ENCODE results near the gene KCTD16. TPM values are rescaled to one million over a fixed set of nuclear protein-coding genes. Genes with fewer than 3 reads are reported as not detected.

KCTD16 gene
- total RNA-seq, 1 experiment from 2014 or later: 0.14 TPM

DNA sequence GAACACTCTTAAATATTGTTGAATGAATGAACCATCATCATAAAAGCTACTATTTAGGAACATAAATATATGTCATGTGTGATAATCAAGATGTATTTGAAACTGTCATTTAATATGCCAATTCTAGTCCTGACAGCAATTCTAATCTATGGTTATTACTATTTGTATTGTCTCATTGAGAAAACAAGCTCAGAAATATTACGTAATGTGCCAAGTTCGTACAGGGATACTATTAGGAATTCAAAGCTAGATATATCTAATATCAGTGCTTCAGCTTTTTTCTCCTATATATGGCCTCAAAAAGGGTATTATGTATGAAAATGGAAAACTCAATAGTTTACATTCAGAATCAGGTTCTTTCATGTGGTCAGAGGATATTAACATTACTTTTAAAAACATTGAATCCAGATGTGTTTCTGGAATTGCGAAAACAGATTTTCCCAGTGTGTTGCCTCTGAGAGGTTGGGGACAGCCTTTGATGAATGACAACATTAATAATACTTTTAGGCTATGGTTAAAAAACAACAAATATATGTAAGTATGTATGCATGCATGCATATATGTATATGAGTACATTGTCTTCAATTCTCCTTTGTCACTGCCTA, 95.1 kb downstream of the KCTD16 start:
- no peaks in the 10 kb centered on the region for H3K4me1 Mint-ChIP-seq (ENCODE audit: low read depth, unreplicated experiment)
- CTCF ChIA-PET: no interaction called here
- no peaks in the 10 kb centered on the region for H3K9me3 Mint-ChIP-seq (ENCODE audit: low read depth, unreplicated experiment)
- intact Hi-C loops (cut with micrococcal nuclease; ENCODE audit: unreplicated experiment): no loop called here
- H3K36me3 Mint-ChIP-seq (ENCODE audit: insufficient read depth, unreplicated experiment): no peaks in the 10 kb centered on the region
- H3K4me3 Mint-ChIP-seq (ENCODE audit: low read depth, unreplicated experiment): no peak overlapping the region
- DNase-seq: no peak
- peaks cover 40% of the 10 kb centered on the region for H3K27me3 Mint-ChIP-seq (ENCODE audit: unreplicated experiment)
- TF ChIP-seq, protein P1, sequence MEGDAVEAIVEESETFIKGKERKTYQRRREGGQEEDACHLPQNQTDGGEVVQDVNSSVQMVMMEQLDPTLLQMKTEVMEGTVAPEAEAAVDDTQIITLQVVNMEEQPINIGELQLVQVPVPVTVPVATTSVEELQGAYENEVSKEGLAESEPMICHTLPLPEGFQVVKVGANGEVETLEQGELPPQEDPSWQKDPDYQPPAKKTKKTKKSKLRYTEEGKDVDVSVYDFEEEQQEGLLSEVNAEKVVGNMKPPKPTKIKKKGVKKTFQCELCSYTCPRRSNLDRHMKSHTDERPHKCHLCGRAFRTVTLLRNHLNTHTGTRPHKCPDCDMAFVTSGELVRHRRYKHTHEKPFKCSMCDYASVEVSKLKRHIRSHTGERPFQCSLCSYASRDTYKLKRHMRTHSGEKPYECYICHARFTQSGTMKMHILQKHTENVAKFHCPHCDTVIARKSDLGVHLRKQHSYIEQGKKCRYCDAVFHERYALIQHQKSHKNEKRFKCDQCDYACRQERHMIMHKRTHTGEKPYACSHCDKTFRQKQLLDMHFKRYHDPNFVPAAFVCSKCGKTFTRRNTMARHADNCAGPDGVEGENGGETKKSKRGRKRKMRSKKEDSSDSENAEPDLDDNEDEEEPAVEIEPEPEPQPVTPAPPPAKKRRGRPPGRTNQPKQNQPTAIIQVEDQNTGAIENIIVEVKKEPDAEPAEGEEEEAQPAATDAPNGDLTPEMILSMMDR (IDR thresholded peaks at IDR 0.05; ENCODE audit: unreplicated experiment): no peak
- no TSS peak for BruUV-seq (replicated peaks)
- H3K27ac Mint-ChIP-seq (ENCODE audit: unreplicated experiment): no peak overlapping the region

DNA sequence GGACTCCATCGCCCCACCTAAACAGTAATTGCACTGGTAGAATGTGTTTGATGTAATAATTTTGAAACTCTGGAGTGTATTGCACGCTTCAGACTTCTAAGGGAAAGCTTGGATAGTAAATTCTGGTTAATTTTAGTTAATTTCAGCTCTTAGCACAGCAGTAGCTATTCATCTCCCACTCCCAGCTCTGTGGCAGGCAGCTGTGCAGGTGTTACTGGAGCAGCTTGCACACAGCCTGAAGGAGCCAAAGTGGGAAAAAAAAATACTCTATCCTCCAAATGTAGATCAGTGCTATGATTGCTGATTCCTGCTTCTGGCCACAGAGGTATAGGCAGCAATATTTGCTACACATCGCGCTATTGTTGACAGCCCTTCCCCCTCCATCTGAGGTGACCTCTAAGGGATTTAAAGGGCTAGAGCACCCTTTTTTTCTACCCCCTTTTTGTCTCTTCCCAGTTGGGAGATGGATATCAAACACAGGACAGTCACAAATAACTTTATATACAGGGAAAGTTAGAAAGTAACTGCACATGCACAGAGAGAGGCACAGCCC, 97.4 kb downstream of the KCTD16 start:
- intact Hi-C loops (cut with micrococcal nuclease; ENCODE audit: unreplicated experiment): no loop called here

DNA sequence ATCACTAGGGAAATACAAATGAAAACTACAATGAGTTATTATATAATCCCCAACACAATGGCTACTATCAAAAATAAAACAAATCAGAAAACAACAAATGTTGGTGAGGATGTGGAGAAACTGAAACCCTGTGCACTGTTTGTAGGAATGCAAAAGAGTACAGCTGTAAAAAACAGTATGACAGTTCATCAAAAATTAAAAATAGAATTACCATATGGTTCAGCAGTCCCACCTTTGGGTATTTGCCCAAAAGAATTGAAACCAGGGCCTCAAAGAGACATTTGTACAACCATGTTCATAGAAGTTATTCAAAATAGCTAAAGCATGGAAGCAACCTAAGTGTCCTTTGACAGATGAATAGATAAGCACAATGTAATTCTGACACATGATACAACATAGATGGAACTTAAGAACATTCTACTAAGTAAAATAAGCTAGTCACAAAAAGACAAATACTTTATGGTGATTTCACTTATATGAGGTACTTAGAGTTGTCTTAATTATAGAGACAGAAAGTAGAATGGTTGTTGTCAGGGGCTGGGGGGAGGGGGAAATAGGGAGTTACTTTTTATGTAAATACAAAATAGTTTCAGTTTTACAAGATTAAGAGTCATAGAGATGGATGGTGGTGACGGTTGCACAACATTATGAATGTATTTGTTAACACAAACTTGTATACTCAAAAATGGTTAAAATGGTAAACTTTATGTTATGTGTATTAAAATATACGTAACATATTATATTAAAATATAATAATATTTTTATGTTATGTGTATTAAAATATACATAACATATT, 102.8 kb downstream of the KCTD16 start:
- H3K4me1 Mint-ChIP-seq (ENCODE audit: low read depth, unreplicated experiment): no peaks in the 10 kb centered on the region
- no peaks in the 10 kb centered on the region for H3K9me3 Mint-ChIP-seq (ENCODE audit: low read depth, unreplicated experiment)
- no peak overlapping the region for H3K27ac Mint-ChIP-seq (ENCODE audit: unreplicated experiment)
- intact Hi-C loops (cut with micrococcal nuclease; ENCODE audit: unreplicated experiment): no loop called here
- no peak overlapping the region for H3K4me3 Mint-ChIP-seq (ENCODE audit: low read depth, unreplicated experiment)
- TF ChIP-seq, protein P1 (IDR thresholded peaks at IDR 0.05; ENCODE audit: unreplicated experiment): no peak
- peaks cover 10% of the 10 kb centered on the region for H3K27me3 Mint-ChIP-seq (ENCODE audit: unreplicated experiment)
- DNase-seq: no peak
- CTCF ChIA-PET: interaction anchor here (0.6 to 0.7 kb wide), 4 partner anchors 70 to 1485 kb away, joined by 5 to 10 read pairs (median 7); no protein-coding TSS in a partner anchor
- no TSS peak for BruUV-seq (replicated peaks)
- H3K36me3 Mint-ChIP-seq (ENCODE audit: insufficient read depth, unreplicated experiment): no peaks in the 10 kb centered on the region

More for the DNA sequence above, 97.4 kb downstream of the KCTD16 start:
- Mint-ChIP-seq H3K4me3 (ENCODE audit: low read depth, unreplicated experiment) (no peak overlapping the region), H3K27ac (ENCODE audit: unreplicated experiment) (no peak overlapping the region), H3K36me3 (ENCODE audit: insufficient read depth, unreplicated experiment) (no peaks in the 10 kb centered on the region), H3K9me3 (ENCODE audit: low read depth, unreplicated experiment) (no peaks in the 10 kb centered on the region), H3K4me1 (ENCODE audit: low read depth, unreplicated experiment) (no peaks in the 10 kb centered on the region), H3K27me3 (ENCODE audit: unreplicated experiment) (peaks cover 26% of the 10 kb centered on the region)
- DNase-seq: no peak
- CTCF ChIA-PET: no interaction called here
- no TSS peak for BruUV-seq (replicated peaks)
- TF ChIP-seq, protein P1 (IDR thresholded peaks at IDR 0.05; ENCODE audit: unreplicated experiment): no peak

DNA sequence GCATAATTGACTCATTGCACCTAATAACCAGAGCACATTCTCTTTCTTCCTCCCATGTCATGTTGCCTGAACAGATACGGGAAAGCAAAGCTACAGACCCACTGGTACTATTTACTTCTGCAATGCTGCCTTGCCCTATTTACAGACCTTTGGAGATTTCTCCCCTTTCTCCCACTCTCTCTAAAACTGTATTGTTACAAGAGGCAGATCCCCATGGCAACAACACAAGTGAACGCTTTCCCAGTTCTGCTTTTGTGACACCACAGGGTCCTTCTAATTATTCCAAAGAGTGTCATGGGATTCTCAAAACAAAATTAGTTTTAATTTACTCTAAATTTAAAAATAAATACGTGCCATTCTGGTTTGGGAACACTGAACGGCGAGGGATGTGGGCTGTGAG, 104.7 kb downstream of the KCTD16 start:
- TF ChIP-seq, protein P1 (IDR thresholded peaks at IDR 0.05; ENCODE audit: unreplicated experiment): no peak
- Mint-ChIP-seq H3K36me3 (ENCODE audit: insufficient read depth, unreplicated experiment) (no peaks in the 10 kb centered on the region), H3K4me1 (ENCODE audit: low read depth, unreplicated experiment) (no peaks in the 10 kb centered on the region), H3K27ac (ENCODE audit: unreplicated experiment) (no peak overlapping the region), H3K4me3 (ENCODE audit: low read depth, unreplicated experiment) (no peak overlapping the region), H3K9me3 (ENCODE audit: low read depth, unreplicated experiment) (no peaks in the 10 kb centered on the region), H3K27me3 (ENCODE audit: unreplicated experiment) (no peaks in the 10 kb centered on the region)
- BruUV-seq (replicated peaks): no TSS peak
- CTCF ChIA-PET: no interaction called here
- no peak for DNase-seq
- intact Hi-C loops (cut with micrococcal nuclease; ENCODE audit: unreplicated experiment): no loop called here

Data from Calu3 (cell line).